GM19240 (cell line): Measurements from ENCODE around the gene CDH12.
"Not testable (repeated sequence)": the region's sequence is repeated elsewhere in the genome, so short reads cannot be mapped to it uniquely, and the experiment has no call there.

ENCODE experiments used
- DNase-seq: peaks from one replicate; pipeline ENCODE4 v3.0.0; 2011; ENCODE audit warnings: low spot score; ENCODE audit not compliant: insufficient read length

CDH12 gene

GRCh38 chr5:22774214-22774613 is 78.9 kb downstream of the CDH12 start:
- not testable (repeated sequence) for DNase-seq

- DNase-seq: no peak
Measured at GRCh38 chr5:22764736-22765135, 88.4 kb downstream of the CDH12 start.

GRCh38 chr5:22757776-22758175 is 95.4 kb downstream of the CDH12 start:
- no peak for DNase-seq

- no peak for DNase-seq
Measured at GRCh38 chr5:22754155-22754554, 99.0 kb downstream of the CDH12 start.

- DNase-seq: no peak
Measured at GRCh38 chr5:22751536-22751935, 101.6 kb downstream of the CDH12 start.

DNA sequence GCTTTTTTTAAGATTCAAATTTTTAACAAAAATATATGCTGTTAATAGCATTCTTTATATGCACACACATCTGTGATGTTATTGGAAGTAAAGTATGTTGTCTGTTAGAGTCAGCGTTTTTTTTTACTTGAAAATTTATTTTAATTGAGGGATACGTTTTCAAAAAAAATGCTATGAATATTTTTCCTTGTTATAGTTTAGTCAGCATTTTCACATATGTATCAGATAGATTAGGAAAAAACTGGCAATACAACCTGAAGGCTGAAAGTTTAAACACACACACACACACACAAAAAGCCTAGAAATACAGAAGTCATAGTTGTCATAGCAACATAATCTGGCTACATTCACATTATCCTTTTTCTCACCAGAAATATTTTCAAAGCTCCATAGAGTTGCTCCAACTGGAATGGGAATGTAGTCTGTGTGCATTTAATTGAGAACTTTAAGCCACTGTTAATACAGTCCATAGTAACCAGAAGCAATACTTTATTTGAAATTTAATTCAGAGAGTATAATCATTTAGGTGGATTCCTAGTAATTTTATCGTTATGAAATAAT is 116.6 kb downstream of the CDH12 start:
- DNase-seq: no peak

DNA sequence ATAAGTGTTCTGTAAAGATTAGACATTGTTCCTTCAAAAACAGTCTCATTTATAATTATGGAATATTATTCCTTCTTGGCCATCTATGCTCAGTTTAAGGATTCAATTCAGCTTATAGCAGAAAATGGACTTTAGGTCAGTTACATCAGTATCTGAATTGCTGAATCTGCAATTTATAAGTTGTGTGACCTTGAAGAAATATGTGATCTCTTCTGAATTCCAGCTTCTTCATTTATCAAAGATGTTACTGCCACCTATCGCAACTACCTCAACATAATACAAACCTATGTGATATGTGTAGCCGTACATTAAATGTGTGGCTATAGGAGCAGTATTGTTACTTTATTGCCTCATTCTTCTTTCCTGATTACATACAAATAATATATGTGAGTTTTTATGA is 118.2 kb downstream of the CDH12 start:
- no peak for DNase-seq

DNA sequence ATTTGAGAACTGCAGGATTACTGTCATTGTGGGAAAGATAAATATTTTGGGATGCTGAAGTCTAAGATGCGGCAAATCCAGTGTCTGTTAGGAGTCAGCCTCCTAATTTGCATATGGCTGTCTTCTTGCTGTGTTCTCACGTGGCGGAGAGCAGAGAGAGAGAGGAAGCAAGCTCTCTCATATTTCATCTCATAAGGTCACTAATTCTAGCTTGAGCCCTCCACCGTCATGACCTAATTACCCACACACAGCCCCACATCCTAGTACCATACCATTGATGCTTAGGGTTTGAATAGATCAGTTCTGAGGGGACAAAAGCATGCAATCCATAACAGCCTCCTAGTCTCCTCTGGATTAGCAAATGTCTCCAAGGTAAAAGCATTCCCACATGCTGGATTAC is 124.5 kb downstream of the CDH12 start:
- no peak for DNase-seq

DNA sequence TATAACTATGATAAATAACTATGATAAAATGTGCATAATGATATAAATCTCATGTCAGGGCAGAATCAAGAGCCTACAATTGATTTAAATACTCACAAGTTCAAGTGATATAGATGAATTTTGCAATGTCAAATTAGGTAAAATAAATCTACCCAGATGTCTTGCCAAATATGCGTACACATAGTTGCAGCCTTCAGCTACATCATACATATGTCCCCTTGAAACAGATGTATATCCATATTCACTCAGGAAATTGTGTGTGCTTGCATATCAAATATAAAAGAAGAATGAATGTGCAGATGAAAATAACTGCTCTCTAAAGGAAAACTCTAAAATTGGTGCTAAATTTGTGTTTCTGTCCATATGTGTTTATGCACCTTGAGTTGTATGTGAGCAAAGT is 130.7 kb downstream of the CDH12 start:
- DNase-seq: no peak

DNA sequence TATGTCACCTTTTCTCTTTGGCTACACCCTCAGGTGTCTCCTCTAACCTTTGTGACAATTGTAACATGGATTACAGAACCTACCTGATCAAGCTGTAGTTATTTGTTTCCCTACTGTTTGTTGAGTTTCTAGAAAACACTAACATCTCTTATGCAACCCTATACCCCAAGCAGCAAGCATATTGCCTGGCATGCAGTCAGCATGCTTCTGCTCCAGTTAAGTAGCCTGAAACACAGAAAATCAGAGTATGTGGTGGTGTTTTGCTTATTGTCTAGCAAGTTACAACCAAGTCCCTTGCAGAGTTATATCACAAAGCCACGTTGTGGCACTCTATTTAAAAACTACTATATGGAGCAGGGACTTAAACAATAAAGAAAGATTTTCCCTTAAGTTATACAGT is 131.1 kb downstream of the CDH12 start:
- no peak for DNase-seq

GRCh38 chr5:22719842-22720241 is 133.3 kb downstream of the CDH12 start:
- no peak for DNase-seq

GRCh38 chr5:22710660-22711059 is 142.5 kb downstream of the CDH12 start:
- DNase-seq: no peak

DNA sequence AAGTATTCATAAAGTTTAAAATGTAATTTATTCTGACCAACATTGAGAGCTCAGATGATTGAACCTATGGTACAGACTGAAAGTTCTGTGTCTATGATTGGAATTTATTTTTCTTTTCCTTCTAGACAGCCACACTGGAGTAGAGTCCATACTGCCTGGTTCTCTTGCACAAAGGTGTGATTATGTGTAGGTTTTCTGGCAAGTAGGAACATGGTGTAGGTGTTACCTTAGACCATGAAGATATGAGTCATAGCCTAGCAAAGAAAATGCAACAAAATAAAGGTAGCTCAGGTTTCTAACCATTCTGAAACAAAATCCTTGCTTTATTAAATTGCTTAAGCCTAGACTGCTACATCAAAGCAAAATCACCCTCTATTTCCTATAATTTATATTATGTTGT is 143.4 kb downstream of the CDH12 start:
- no peak for DNase-seq

DNA sequence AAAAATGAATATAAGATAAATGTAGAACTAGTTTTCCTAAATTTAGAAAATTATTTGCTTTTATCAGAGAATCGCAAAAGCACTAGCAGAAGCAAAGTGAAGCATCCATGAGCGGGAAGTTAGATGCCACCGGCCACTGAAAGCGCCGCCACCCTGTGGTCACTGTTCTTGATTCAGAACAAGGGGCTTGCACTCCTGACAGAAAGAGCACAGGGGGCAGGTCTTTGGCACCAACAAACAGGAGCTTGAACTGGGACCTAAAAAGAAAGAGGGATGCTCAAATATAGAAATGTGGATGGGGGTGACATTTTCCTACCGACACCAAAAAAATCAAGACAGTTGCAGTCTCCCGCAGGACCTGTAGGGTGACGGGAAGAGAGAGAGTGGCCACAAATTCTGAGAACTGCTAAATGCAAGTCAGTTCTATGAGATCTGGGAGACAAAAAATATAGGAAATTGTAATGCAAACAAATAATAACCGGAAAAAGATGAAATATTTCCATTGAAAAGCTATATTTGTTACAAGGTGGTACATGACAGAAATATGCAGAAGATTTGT is 144.3 kb downstream of the CDH12 start:
- DNase-seq: no peak

- no peak for DNase-seq
Measured at GRCh38 chr5:22706901-22707300, 146.2 kb downstream of the CDH12 start.

DNA sequence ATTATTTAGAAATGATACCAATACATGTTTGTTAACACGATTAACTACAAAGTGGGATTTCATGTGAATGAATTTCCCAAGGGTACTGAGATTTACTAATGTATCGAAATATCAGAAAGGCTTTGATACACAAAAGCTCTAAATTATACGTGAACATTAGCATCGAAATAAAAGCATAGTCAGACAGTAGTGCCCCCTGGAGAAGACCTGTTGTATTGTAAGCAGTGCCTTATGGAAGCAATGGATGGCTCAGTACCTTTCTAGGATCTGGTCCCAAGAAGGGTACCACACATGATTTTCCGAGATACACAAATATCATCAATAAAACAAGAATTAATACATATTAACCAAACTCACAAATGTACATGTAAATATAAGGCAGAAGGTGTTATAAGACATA is 153.8 kb downstream of the CDH12 start:
- no peak for DNase-seq

DNA sequence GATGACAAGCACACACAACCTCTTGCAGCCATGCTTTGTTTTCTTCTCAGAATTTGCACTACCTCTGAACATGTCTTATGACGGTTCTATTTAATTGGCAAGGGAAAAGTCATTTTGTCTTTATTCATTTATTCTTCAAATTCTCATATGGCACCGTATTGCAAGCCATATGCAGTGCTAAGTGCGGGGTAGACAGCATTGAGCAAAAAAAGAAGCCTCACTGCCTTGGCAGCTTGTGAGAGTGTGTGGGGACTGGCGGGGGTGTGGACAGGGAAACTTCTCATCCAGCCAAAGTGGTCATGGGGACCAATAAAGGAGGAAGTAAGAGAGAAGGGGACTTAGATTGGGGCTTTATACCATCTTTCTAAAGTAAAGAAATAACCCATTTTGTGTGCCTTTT is 160.0 kb downstream of the CDH12 start:
- DNase-seq: no peak

- DNase-seq: no peak
Measured at GRCh38 chr5:22683050-22683449, 170.1 kb downstream of the CDH12 start.

DNA sequence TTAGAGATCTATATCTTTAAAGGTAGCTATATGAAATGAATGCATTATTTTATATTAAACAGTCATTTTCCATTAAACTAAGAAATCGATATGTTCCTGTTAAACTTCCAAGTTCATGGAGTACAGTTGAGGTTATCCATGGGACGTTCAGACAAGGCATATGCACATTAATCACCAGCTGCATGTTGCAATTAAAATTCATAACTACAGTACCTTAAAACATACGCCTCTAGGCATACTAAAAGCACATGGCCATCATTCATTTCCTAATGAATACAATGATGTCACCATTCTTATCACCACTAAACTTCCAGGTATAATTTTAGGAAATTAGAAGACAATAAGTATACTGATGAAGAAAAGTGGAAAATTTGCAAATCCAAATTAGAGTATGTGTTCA is 174.3 kb downstream of the CDH12 start:
- DNase-seq: no peak

DNA sequence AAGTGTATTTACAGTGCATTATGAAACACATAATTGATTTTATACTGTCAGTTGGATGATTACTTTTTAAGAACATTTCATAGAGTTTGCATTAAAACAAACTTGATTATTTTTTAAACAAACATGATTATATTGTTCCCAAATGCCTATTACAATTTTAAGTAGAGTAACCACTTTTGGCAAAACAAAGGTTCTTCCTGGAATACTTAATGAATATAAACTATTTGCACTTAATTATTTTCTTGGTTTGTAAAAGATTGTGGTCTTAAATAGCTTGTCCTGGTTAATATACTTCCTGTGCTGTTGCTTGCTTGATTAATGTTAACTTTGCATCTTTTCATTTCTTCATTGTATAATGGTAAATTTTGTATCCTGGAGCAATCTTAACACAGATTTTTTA is 180.0 kb downstream of the CDH12 start:
- DNase-seq: no peak

DNA sequence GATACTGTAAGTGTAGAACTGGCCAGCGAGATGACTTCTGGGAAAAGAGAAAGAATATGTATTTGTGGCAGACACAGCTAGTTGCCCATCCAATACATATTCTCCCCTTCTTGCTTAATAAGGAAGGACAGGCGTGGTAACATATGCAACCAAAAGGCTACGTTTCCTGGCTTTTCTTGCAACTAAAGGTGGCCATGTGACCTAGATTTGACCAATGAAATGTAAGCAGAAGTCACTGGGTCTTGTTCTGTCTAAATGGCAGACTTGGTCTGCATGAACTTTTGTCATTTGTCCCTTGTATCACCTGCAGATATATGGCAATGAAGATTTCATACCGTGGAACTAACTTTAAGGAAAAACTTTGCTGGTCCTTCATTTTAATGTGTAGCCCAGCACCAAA is 183.8 kb downstream of the CDH12 start:
- DNase-seq: no peak

GRCh38 chr5:22665801-22666200 is 187.3 kb downstream of the CDH12 start:
- DNase-seq: no peak

GRCh38 chr5:22663134-22663533 is 190.0 kb downstream of the CDH12 start:
- no peak for DNase-seq

DNA sequence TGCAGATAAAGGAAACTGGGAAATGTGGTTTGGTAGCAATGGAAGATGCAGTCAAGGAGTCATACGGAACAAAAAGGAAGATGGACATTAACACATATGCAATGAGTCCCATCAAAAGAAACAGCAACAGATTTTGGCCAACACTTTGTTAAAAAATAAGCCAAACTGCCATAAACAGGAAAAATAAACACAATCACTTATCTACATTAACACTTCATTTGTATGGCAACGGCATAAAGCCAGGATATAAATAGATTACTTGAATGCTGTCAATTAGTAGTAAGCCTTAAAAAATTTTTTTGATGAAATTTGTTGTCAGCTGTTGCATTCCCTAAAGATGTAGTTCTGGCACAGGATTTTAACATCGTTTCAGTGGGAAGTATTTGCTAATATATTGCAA is 190.8 kb downstream of the CDH12 start:
- DNase-seq: no peak
